B cell (primary cell): ENCODE results near the gene RBP2.

Experiments used
- CTCF ChIP-seq: fragments of 200-600 bp; IDR thresholded peaks from one replicate; pipeline ENCODE4 v1.8.0; 2022; ENCODE audit warnings: antibody characterized with exemption, mild to moderate bottlenecking
- EZH2 ChIP-seq: IDR thresholded peaks from 2 replicates; pipeline ENCODE4 v1.6.1; 2012; ENCODE audit warnings: borderline replicate concordance, low read depth, mild to moderate bottlenecking, moderate library complexity, low read length; ENCODE audit not compliant: insufficient read depth, poor library complexity, severe bottlenecking

- TF ChIP-seq CTCF (no peak), EZH2 (no peak)
Observed at GRCh38 chr3:139441656-139442055, 34.7 kb downstream of the RBP2 start.
